A549 (cell line): Measurements from ENCODE around the gene TMEM18. TPM values are rescaled to one million over a fixed set of nuclear protein-coding genes. Genes with fewer than 3 reads are reported as not detected.

Source experiments
- ATAC-seq, 2 experiments: fragments of 200-7000 bp in 1 of 2; fragments of >200 bp in 1 of 2; cut with Nextera tagmentation in 1 of 2; cut with Tn5 transposase in 1 of 2; 3 replicates each; pipeline versions ENCODE4 v1.8.0 to v1.9.1; 2018 to 2020; ENCODE audit warnings: mild to moderate bottlenecking in 1 of 2, moderate library complexity in 1 of 2
- CTCF ChIA-PET: fragments of 300-600 bp; sonication (Branson Sonifier 250); formaldehyde crosslinking; extraction: SDS; loops from one replicate; lab custom pipeline; 2021; ENCODE audit warnings: antibody characterized with exemption, inconsistent platforms; lab: Yijun Ruan, JAX
- POLR2A ChIA-PET: fragments of 350-600 bp; formaldehyde crosslinking; extraction: SDS; loops from one replicate; lab custom pipeline; 2021; ENCODE audit warnings: antibody characterized with exemption, inconsistent platforms; lab: Yijun Ruan, JAX
- DNase-seq, 2 experiments: peaks; one replicate each; pipeline versions ENCODE4 v3.0.0 to v3.0.0-alpha.2; 2011 to 2016; ENCODE audit warnings: low read depth in 1 of 2, low spot score in 1 of 2
- FAIRE-seq: peaks from 2 replicates; lab custom pipeline; 2011; peaks lifted over from hg19 to GRCh38; lab: Jason Lieb, UNC
- H3K27ac ChIP-seq, 2 experiments: fragments of >200 bp; sonication (Bioruptor Twin); formaldehyde crosslinking; 3 replicates each; pipeline ENCODE4 v1.5.1; 2016 to 2017
- H3K4me1 ChIP-seq: fragments of >200 bp; sonication (Bioruptor Twin); formaldehyde crosslinking; 3 replicates; pipeline ENCODE4 v1.6.1; 2016
- H3K4me2 ChIP-seq: fragments of >200 bp; sonication (Bioruptor Twin); formaldehyde crosslinking; 3 replicates; pipeline ENCODE4 v1.6.1; 2016
- H3K4me3 ChIP-seq: fragments of >200 bp; sonication (Bioruptor Twin); formaldehyde crosslinking; 3 replicates; pipeline ENCODE4 v1.5.1; 2016
- H3K9me3 ChIP-seq: fragments of >200 bp; sonication (Bioruptor Twin); formaldehyde crosslinking; 3 replicates; pipeline ENCODE4 v1.6.1; 2016
- CBX8 ChIP-seq: fragments of 200-600 bp; sonication (generic); IDR thresholded peaks from 2 replicates; pipeline ENCODE4 v1.6.1; 2016
- CHD2 ChIP-seq: fragments of 150-350 bp; IDR thresholded peaks from 2 replicates; pipeline ENCODE4 v1.6.1; 2014; ENCODE audit warnings: low read length; ENCODE audit not compliant: partially characterized antibody
- E2F6 ChIP-seq: IDR thresholded peaks from 2 replicates; pipeline ENCODE4 v1.6.1; 2012; ENCODE audit warnings: low read depth, borderline replicate concordance
- EHF ChIP-seq: fragments of 250-450 bp; sonication (Bioruptor Pico); IDR thresholded peaks from 2 replicates; pipeline ENCODE4 v1.5.0; 2020; ENCODE audit warnings: mild to moderate bottlenecking
- ELK1 ChIP-seq: fragments of 150-350 bp; IDR thresholded peaks from 2 replicates; pipeline ENCODE4 v1.6.1; 2014; ENCODE audit warnings: low read depth, mild to moderate bottlenecking, low read length
- ESRRA ChIP-seq: fragments of 150-350 bp; IDR thresholded peaks from 2 replicates; pipeline ENCODE4 v1.6.1; 2014; ENCODE audit warnings: mild to moderate bottlenecking, low read length, borderline replicate concordance
- FOSB ChIP-seq: fragments of 250-450 bp; sonication (Bioruptor Pico); IDR thresholded peaks from 2 replicates; pipeline ENCODE4 v1.5.0; 2020; ENCODE audit warnings: mild to moderate bottlenecking, moderate library complexity
- FOXS1 ChIP-seq: fragments of 250-450 bp; sonication (Bioruptor Pico); IDR thresholded peaks from 2 replicates; pipeline ENCODE4 v1.5.0; 2020; ENCODE audit warnings: mild to moderate bottlenecking, moderate library complexity
- GATA3 ChIP-seq: IDR thresholded peaks from 2 replicates; pipeline ENCODE4 v1.6.1; 2012; ENCODE audit warnings: borderline replicate concordance
- HES2 ChIP-seq: fragments of >200 bp; sonication (Bioruptor Twin); formaldehyde crosslinking; IDR thresholded peaks from 2 replicates; pipeline ENCODE4 v1.6.1; 2016
- HEYL ChIP-seq: fragments of 250-450 bp; sonication (Bioruptor Pico); IDR thresholded peaks from 2 replicates; pipeline ENCODE4 v1.8.0; 2021; ENCODE audit warnings: mild to moderate bottlenecking, moderate library complexity
- HOXA7 ChIP-seq: fragments of 250-450 bp; sonication (Bioruptor Pico); IDR thresholded peaks from 2 replicates; pipeline ENCODE4 v1.5.0; 2020; ENCODE audit warnings: mild to moderate bottlenecking, moderate library complexity
- HOXB13 ChIP-seq: fragments of 250-450 bp; sonication (Bioruptor Pico); IDR thresholded peaks from 2 replicates; pipeline ENCODE4 v1.5.0; 2020; ENCODE audit warnings: low read depth, mild to moderate bottlenecking, moderate library complexity
- JUNB ChIP-seq: fragments of >200 bp; sonication (Bioruptor Twin); formaldehyde crosslinking; IDR thresholded peaks from 2 replicates; pipeline ENCODE4 v1.6.1; 2016
- KDM5A ChIP-seq: fragments of 200-600 bp; sonication (generic); IDR thresholded peaks from 2 replicates; pipeline ENCODE4 v1.6.1; 2016; ENCODE audit warnings: antibody characterized with exemption, mild to moderate bottlenecking
- MAFK ChIP-seq: fragments of 450-650 bp; IDR thresholded peaks from 2 replicates; pipeline ENCODE4 v1.6.1; 2014; ENCODE audit not compliant: partially characterized antibody
- MAX ChIP-seq: IDR thresholded peaks from 2 replicates; pipeline ENCODE4 v1.6.1; 2012
- MYC ChIP-seq: IDR thresholded peaks from 2 replicates; pipeline ENCODE4 v1.6.1; 2012; ENCODE audit warnings: mild to moderate bottlenecking, inconsistent platforms, low read length, improper control_type of control experiment, borderline replicate concordance
- NFE2L2 ChIP-seq: fragments of 150-350 bp; conservative IDR thresholded peaks from 2 replicates; pipeline ENCODE4 v1.6.1; 2014; ENCODE audit warnings: low read length
- NPAS2 ChIP-seq: fragments of 250-450 bp; sonication (Bioruptor Pico); IDR thresholded peaks from 2 replicates; pipeline ENCODE4 v1.8.0; 2022; ENCODE audit warnings: mild to moderate bottlenecking, moderate library complexity, borderline replicate concordance
- PBX3 ChIP-seq: IDR thresholded peaks from 2 replicates; pipeline ENCODE4 v1.6.1; 2012
- POLR2AphosphoS2 ChIP-seq: conservative IDR thresholded peaks from 2 replicates; pipeline ENCODE4 v1.6.1; 2012; ENCODE audit warnings: low read length, improper control_type of control experiment, inconsistent platforms
- RARB ChIP-seq: fragments of 250-450 bp; sonication (Bioruptor Pico); IDR thresholded peaks from 2 replicates; pipeline ENCODE4 v1.8.0; 2021; ENCODE audit warnings: mild to moderate bottlenecking, moderate library complexity
- RCOR1 ChIP-seq: fragments of 150-350 bp; IDR thresholded peaks from 2 replicates; pipeline ENCODE4 v1.6.1; 2014; ENCODE audit warnings: antibody characterized with exemption, low read length, low read depth
- REST ChIP-seq: fragments of 200-600 bp; sonication (generic); IDR thresholded peaks from 2 replicates; pipeline ENCODE4 v1.6.1; 2016; ENCODE audit warnings: antibody characterized with exemption, mild to moderate bottlenecking, moderate library complexity
- SMC3 ChIP-seq: fragments of >200 bp; sonication (Bioruptor Twin); formaldehyde crosslinking; IDR thresholded peaks from 3 replicates; pipeline ENCODE4 v1.6.1; 2018; ENCODE audit warnings: inconsistent platforms
- SREBF2 ChIP-seq: fragments of 450-650 bp; IDR thresholded peaks from 2 replicates; pipeline ENCODE4 v1.6.1; 2014; ENCODE audit warnings: mild to moderate bottlenecking, moderate library complexity
- TP53 ChIP-seq: fragments of 250-450 bp; sonication (Bioruptor Pico); IDR thresholded peaks from 2 replicates; pipeline ENCODE4 v1.5.0; 2021; ENCODE audit warnings: mild to moderate bottlenecking, moderate library complexity
- USF2 ChIP-seq: fragments of 450-650 bp; IDR thresholded peaks from 2 replicates; pipeline ENCODE4 v1.6.1; 2014; ENCODE audit warnings: antibody characterized with exemption
- ZC3H11A ChIP-seq: fragments of 450-650 bp; IDR thresholded peaks from 2 replicates; pipeline ENCODE4 v1.6.1; 2014; ENCODE audit warnings: antibody characterized with exemption, mild to moderate bottlenecking
- ZNF302 ChIP-seq: fragments of 250-450 bp; sonication (Bioruptor Pico); IDR thresholded peaks from 2 replicates; pipeline ENCODE4 v1.9.0; 2021; ENCODE audit warnings: inconsistent platforms, mild to moderate bottlenecking, moderate library complexity
- ZSCAN20 ChIP-seq: fragments of 250-450 bp; sonication (Bioruptor Pico); IDR thresholded peaks from 2 replicates; pipeline ENCODE4 v1.8.0; 2022; ENCODE audit warnings: mild to moderate bottlenecking, moderate library complexity
- WGBS: methylation state at CpG from one replicate; pipeline ENCODE4 v1.1.6; 2017; ENCODE audit errors: missing lambda C conversion rate; 5-methylcytosine and 5-hydroxymethylcytosine counted together
- polyA minus RNA-seq: library from RNA; depleted of rRNA, polyadenylated mRNA; stranded (reverse); fragments of >200 nt; gene quantifications from 2 replicates; pipeline ENCODE4 v1.2.3, GENCODE V29; 2011; rRNA and poly(A)+ RNA removed
- polyA plus RNA-seq, 4 experiments: library from polyadenylated mRNA; depleted of rRNA in 3 of 4; stranded (reverse); fragments of >200 nt; fragmentation: RNase III in 1 of 4; extraction: RNeasy Plus Mini Kit Qiagen cat#74134 plus additional on column Dnase treatment in 1 of 4; gene quantifications; 2 replicates in 3 of 4; 3 replicates in 1 of 4; pipeline ENCODE4 v1.2.3, GENCODE V29; 2011 to 2017

TMEM18 gene
- polyA plus RNA-seq (2011; rRNA removed) = 52.0 and 75.0 TPM in 2 replicates
- polyA plus RNA-seq (2012; cell fraction: cytosol; rRNA removed) = 32.7 and 37.8 TPM in 2 replicates
- polyA plus RNA-seq (2012; cell fraction: nucleus; rRNA removed) = 42.0 and 48.2 TPM in 2 replicates
- 35.6 to 40.5 TPM (median 40.2 TPM) in 3 replicates for polyA plus RNA-seq (2017; fragmentation: RNase III; extraction: RNeasy Plus Mini Kit Qiagen cat#74134 plus additional on column Dnase treatment)
- 17.2 and 18.0 TPM in 2 replicates for polyA minus RNA-seq

- peak within 1 kb of the TSS; percentile 90 to 92 for H3K27ac ChIP-seq
- H3K4me2 ChIP-seq = peak within 1 kb of the TSS; percentile 90
- 2% methylated on average over 34 of the region's 68 CpGs for WGBS
- ChIA-PET POLR2A (interaction anchor here (1.0 to 2.6 kb wide), 5 partner anchors 15 to 63 kb away, joined by 3 to 31 read pairs (median 4); no protein-coding TSS in a partner anchor), CTCF (interaction anchor here (0.6 to 1.1 kb wide), 2 partner anchors 12 to 102 kb away, joined by 3 to 5 read pairs; no protein-coding TSS in a partner anchor)
- ATAC-seq (peak; percentile 66 to 69), FAIRE-seq (peak; percentile 32), DNase-seq (peak; percentile 92 to 100)
- peak within 1 kb of the TSS; percentile 75 for H3K4me3 ChIP-seq
- peaks cover 23% of the 10 kb centered on the region for H3K4me1 ChIP-seq
- peaks cover 4% of the 10 kb centered on the region; the same call in 1 of the 3 replicates for H3K9me3 ChIP-seq
- TF ChIP-seq MYC (0 out of 2 replicates have a peak, but pooled peaks have one; percentile 10), CHD2 (peak; percentile 99), SMC3 (no peak), REST (peak; percentile 100), ZNF302 (CRISPR knock-in tag) (no peak), HOXB13 (no peak), ELK1 (no peak), SREBF2 (no peak), FOXS1 (CRISPR knock-in tag) (no peak), ZC3H11A (no peak), GATA3 (peak; percentile 94), PBX3 (peak; percentile 55; the same call in 1 of the 2 replicates), ZSCAN20 (CRISPR knock-in tag) (no peak), HES2 (no peak), MAFK (no peak), POLR2AphosphoS2 (no peak), NFE2L2 (no peak), KDM5A (0 out of 2 replicates have a peak, but pooled peaks have one; percentile 11), TP53 (CRISPR knock-in tag) (0 out of 2 replicates have a peak, but pooled peaks have one; percentile 56), NPAS2 (no peak), HEYL (no peak), EHF (CRISPR knock-in tag) (no peak), MAX (peak; percentile 87), RARB (CRISPR knock-in tag) (peak; percentile 40; the same call in 1 of the 2 replicates), E2F6 (peak; percentile 61; the same call in 1 of the 2 replicates), CBX8 (no peak), RCOR1 (no peak), JUNB (no peak), HOXA7 (CRISPR knock-in tag) (no peak), ESRRA (no peak; the same call in 1 of the 2 replicates), USF2 (no peak), FOSB (CRISPR knock-in tag) (no peak)
Observed at GRCh38 chr2:677056-677958, at the start of gene TMEM18. Gene TMEM18 (minus strand): TSS chr2:677406. CDS start chr2:677345, 61 bp downstream.
